ENCODE results near the gene ACVR1B. TPM values are rescaled to one million over a fixed set of nuclear protein-coding genes. Genes with fewer than 3 reads are reported as not detected.

The ACVR1B gene
- total RNA-seq, 4 donors from 2014 or later, result 14.8 to 16.3 (median 15.4) TPM

GRCh38 chr12:51980809-51981127 is 29.3 kb downstream of the ACVR1B start:
- no peak for TF ChIP-seq CTCF (IDR thresholded peaks at IDR 0.05; ENCODE audit: low read depth)

GRCh38 chr12:51984657-51985056 is 33.2 kb downstream of the ACVR1B start:
- no peak for TF ChIP-seq CTCF (IDR thresholded peaks at IDR 0.05; ENCODE audit: low read depth)

GRCh38 chr12:51985154-51985835 is 33.8 kb downstream of the ACVR1B start:
- TF ChIP-seq CTCF (IDR thresholded peaks at IDR 0.05; ENCODE audit: low read depth), result no peak

GRCh38 chr12:51986834-51987233 is 35.3 kb downstream of the ACVR1B start:
- TF ChIP-seq CTCF (IDR thresholded peaks at IDR 0.05; ENCODE audit: low read depth), result no peak

GRCh38 chr12:51992246-51992645 is 40.7 kb downstream of the ACVR1B start:
- TF ChIP-seq CTCF (IDR thresholded peaks at IDR 0.05; ENCODE audit: low read depth), result no peak

- TF ChIP-seq CTCF (IDR thresholded peaks at IDR 0.05; ENCODE audit: low read depth), result no peak
Measured at GRCh38 chr12:51994539-51994820, 43.0 kb downstream of the ACVR1B start.

- no peak for TF ChIP-seq CTCF (IDR thresholded peaks at IDR 0.05; ENCODE audit: low read depth)
Measured at GRCh38 chr12:51994959-51995358, 43.5 kb downstream of the ACVR1B start.
